ENCODE results near the gene PRRT1B. TPM values are rescaled to one million over a fixed set of nuclear protein-coding genes. Genes with fewer than 3 reads are reported as not detected.

Gene PRRT1B
- total RNA-seq, 2 experiments from 2014 or later: not detected

GRCh38 chr9:131591845-131592208 is 46.5 kb downstream of the PRRT1B start:
- DNase-seq (no peak), ATAC-seq (ENCODE audit: poor library complexity) (no peak)
- Histone ChIP-seq H3K4me1 (ENCODE audit: insufficient read depth, low read length) (peaks cover 24% of the 10 kb centered on the region), H3K4me3 (ENCODE audit: low read length) (no peak overlapping the region), H3K27ac (ENCODE audit: low read depth in 1 of 2, low read length in 2 of 2) (no peak overlapping the region), H3K27me3 (ENCODE audit: control insufficient read depth in 1 of 2, insufficient read depth in 2 of 2, low read length in 2 of 2) (no peaks in the 10 kb centered on the region), H3K9me3 (ENCODE audit: control insufficient read depth in 1 of 2, insufficient read depth in 1 of 2, low read length in 2 of 2) (no peaks in the 10 kb centered on the region), H3K36me3 (ENCODE audit: insufficient read depth, low read length) (peaks cover 77% of the 10 kb centered on the region)
- ChIA-PET POLR2A (interaction anchor here (1.1 to 1.5 kb wide), 3 partner anchors 136 to 153 kb away, joined by 3 to 7 read pairs (median 4); no protein-coding TSS in a partner anchor), CTCF (interaction anchor here (0.6 to 1.7 kb wide), 27 partner anchors 10 to 163 kb away, joined by 3 to 11 read pairs (median 4); partner anchors contain the start of gene RAPGEF1)
- Mint-ChIP-seq H3K27ac (peak overlapping the region; percentile 78), H3K9me3 (no peaks in the 10 kb centered on the region), H3K4me1 (ENCODE audit: low read depth) (peaks cover 28% of the 10 kb centered on the region), H3K4me3 (no peak overlapping the region), H3K27me3 (no peaks in the 10 kb centered on the region), H3K36me3 (ENCODE audit: low read depth) (peaks cover 57% of the 10 kb centered on the region)
- intact Hi-C loops (cut with DNase I, micrococcal nuclease): loop anchor here (1.0 to 10.0 kb wide), 6 partner anchors 65 to 653 kb away; partner anchors contain the start of gene RAPGEF1 (in 1 of the 2)
- no peak for TF ChIP-seq CTCF (IDR thresholded peaks at IDR 0.05)

GRCh38 chr9:131593091-131593820 is 47.9 kb downstream of the PRRT1B start:
- Mint-ChIP-seq H3K4me1 (ENCODE audit: low read depth) (peaks cover 19% of the 10 kb centered on the region), H3K27ac (peak overlapping the region; percentile 65), H3K9me3 (no peaks in the 10 kb centered on the region), H3K4me3 (no peak overlapping the region), H3K36me3 (ENCODE audit: low read depth) (peaks cover 62% of the 10 kb centered on the region), H3K27me3 (no peaks in the 10 kb centered on the region)
- ChIA-PET POLR2A (no interaction called here), CTCF (no interaction called here)
- Histone ChIP-seq H3K27ac (ENCODE audit: low read depth in 1 of 2, low read length in 2 of 2) (no peak overlapping the region), H3K4me1 (ENCODE audit: insufficient read depth, low read length) (peaks cover 26% of the 10 kb centered on the region), H3K36me3 (ENCODE audit: insufficient read depth, low read length) (peaks cover 80% of the 10 kb centered on the region), H3K4me3 (ENCODE audit: low read length) (no peak overlapping the region), H3K27me3 (ENCODE audit: control insufficient read depth in 1 of 2, insufficient read depth in 2 of 2, low read length in 2 of 2) (no peaks in the 10 kb centered on the region), H3K9me3 (ENCODE audit: control insufficient read depth in 1 of 2, insufficient read depth in 1 of 2, low read length in 2 of 2) (no peaks in the 10 kb centered on the region)
- TF ChIP-seq CTCF (IDR thresholded peaks at IDR 0.05): no peak
- intact Hi-C loops (cut with DNase I, micrococcal nuclease): loop anchor here (5.0 to 10.0 kb wide), 3 partner anchors 64 to 652 kb away; no protein-coding TSS in a partner anchor
- no peak for DNase-seq
- no peak for ATAC-seq (ENCODE audit: poor library complexity)

GRCh38 chr9:131593936-131594665 is 48.8 kb downstream of the PRRT1B start:
- H3K27me3 Mint-ChIP-seq: no peaks in the 10 kb centered on the region
- ATAC-seq (ENCODE audit: poor library complexity) (no peak), DNase-seq (no peak)
- no peak for TF ChIP-seq CTCF (IDR thresholded peaks at IDR 0.05)
- peaks cover 19% of the 10 kb centered on the region for H3K4me1 Mint-ChIP-seq (ENCODE audit: low read depth)
- ChIA-PET CTCF (no interaction called here), POLR2A (no interaction called here)
- H3K27ac Mint-ChIP-seq: no peak overlapping the region
- H3K27me3 ChIP-seq (ENCODE audit: control insufficient read depth in 1 of 2, insufficient read depth in 2 of 2, low read length in 2 of 2): no peaks in the 10 kb centered on the region
- H3K36me3 Mint-ChIP-seq (ENCODE audit: low read depth): peaks cover 68% of the 10 kb centered on the region
- no peak overlapping the region for H3K4me3 ChIP-seq (ENCODE audit: low read length)
- peaks cover 26% of the 10 kb centered on the region for H3K4me1 ChIP-seq (ENCODE audit: insufficient read depth, low read length)
- intact Hi-C loops (cut with DNase I, micrococcal nuclease): loop anchor here (5.0 to 10.0 kb wide), 3 partner anchors 63 to 651 kb away; no protein-coding TSS in a partner anchor
- H3K27ac ChIP-seq (ENCODE audit: low read depth in 1 of 2, low read length in 2 of 2): no peak overlapping the region
- H3K36me3 ChIP-seq (ENCODE audit: insufficient read depth, low read length): peaks cover 80% of the 10 kb centered on the region
- H3K9me3 ChIP-seq (ENCODE audit: control insufficient read depth in 1 of 2, insufficient read depth in 1 of 2, low read length in 2 of 2): no peaks in the 10 kb centered on the region
- H3K9me3 Mint-ChIP-seq: no peaks in the 10 kb centered on the region
- no peak overlapping the region for H3K4me3 Mint-ChIP-seq

Data from CD4-positive, alpha-beta T cell (primary cell).